Neural cell (in vitro differentiated cells): ENCODE measurements around the gene MUSK. TPM values are rescaled to one million over a fixed set of nuclear protein-coding genes. Genes with fewer than 3 reads are reported as not detected.
A peak's percentile ranks its signal among the peaks of the same experiment; 100 is the strongest.

Experiments used
- H2AFZ ChIP-seq: fragments of 200-600, 300-800 bp; sonication (generic), shearing (Covaris generic); 2 replicates; pipeline ENCODE4 v1.6.0; 2014; ENCODE audit warnings: low read depth, mild to moderate bottlenecking, antibody characterized with exemption, low read length, moderate library complexity
- H3F3A ChIP-seq: fragments of 200-600 bp; shearing (Covaris generic); 2 replicates; pipeline ENCODE4 v1.6.1; 2016; ENCODE audit warnings: mild to moderate bottlenecking, moderate library complexity, mixed read lengths, antibody characterized with exemption, low read length; ENCODE audit not compliant: insufficient read depth, poor library complexity, severe bottlenecking
- H3K27ac ChIP-seq: fragments of 200-600, 300-800 bp; sonication (generic), shearing (Covaris generic); 2 replicates; pipeline ENCODE4 v1.5.1; 2014; ENCODE audit warnings: mild to moderate bottlenecking, low read length, moderate library complexity
- H3K27me3 ChIP-seq: fragments of 300-800, 200-600 bp; sonication (generic), shearing (Covaris generic); 2 replicates; pipeline ENCODE4 v1.6.0; 2014; ENCODE audit warnings: mild to moderate bottlenecking, low read depth, low read length, moderate library complexity; ENCODE audit not compliant: insufficient read depth
- H3K36me3 ChIP-seq: fragments of 300-800, 200-600 bp; sonication (generic), shearing (Covaris generic); 2 replicates; pipeline ENCODE4 v1.5.1; 2014; ENCODE audit warnings: mild to moderate bottlenecking, antibody characterized with exemption, low read length, moderate library complexity; ENCODE audit not compliant: insufficient read depth
- H3K4me2 ChIP-seq: fragments of 300-800, 200-600 bp; sonication (generic), shearing (Covaris generic); 2 replicates; pipeline ENCODE4 v1.6.0; 2014; ENCODE audit warnings: mild to moderate bottlenecking, low read length
- H3K4me3 ChIP-seq: fragments of 300-800, 200-600 bp; sonication (generic), shearing (Covaris generic); 2 replicates; pipeline ENCODE4 v1.5.1; 2014; ENCODE audit warnings: mild to moderate bottlenecking, low read length, moderate library complexity
- H3K79me2 ChIP-seq: fragments of 200-600 bp; shearing (Covaris generic); replicated peaks from 2 replicates; pipeline ENCODE4 v1.6.0; 2014; ENCODE audit warnings: mild to moderate bottlenecking, low read length, moderate library complexity; ENCODE audit not compliant: insufficient read depth
- H3K9ac ChIP-seq: fragments of 300-800, 200-600 bp; sonication (generic), shearing (Covaris generic); 2 replicates; pipeline ENCODE4 v1.6.1; 2016; ENCODE audit warnings: mild to moderate bottlenecking, low read length, mixed read lengths
- H3K9me2 ChIP-seq: fragments of 200-600 bp; shearing (Covaris generic); 2 replicates; pipeline ENCODE4 v1.6.1; 2016; ENCODE audit warnings: mild to moderate bottlenecking, low read length, mixed read lengths; ENCODE audit not compliant: insufficient read depth
- H3K9me3 ChIP-seq: fragments of 200-600, 300-800 bp; sonication (generic), shearing (Covaris generic); 2 replicates; pipeline ENCODE4 v1.6.1; 2016; ENCODE audit warnings: mild to moderate bottlenecking, mixed run types, low read length, moderate library complexity, mixed read lengths
- H4K20me1 ChIP-seq: fragments of 200-600 bp; shearing (Covaris generic); 2 replicates; pipeline ENCODE4 v1.6.1; 2016; ENCODE audit warnings: mild to moderate bottlenecking, mixed run types; ENCODE audit not compliant: insufficient read depth
- CTCF ChIP-seq: fragments of 450-650 bp; IDR thresholded peaks from 2 replicates; pipeline ENCODE4 v1.5.1; 2014; ENCODE audit warnings: antibody characterized with exemption, mild to moderate bottlenecking, moderate library complexity; ENCODE audit not compliant: poor library complexity, severe bottlenecking
- EP300 ChIP-seq: fragments of 450-650 bp; conservative IDR thresholded peaks from 2 replicates; pipeline ENCODE4 v1.6.1; 2014; ENCODE audit warnings: antibody characterized with exemption, mild to moderate bottlenecking, moderate library complexity; ENCODE audit not compliant: poor library complexity, severe bottlenecking
- EZH2 ChIP-seq: fragments of 200-600, 300-800 bp; shearing (Covaris generic), sonication (generic); IDR thresholded peaks from 2 replicates; pipeline ENCODE4 v1.6.1; 2014; ENCODE audit warnings: antibody characterized with exemption, low read length, borderline replicate concordance, mild to moderate bottlenecking; ENCODE audit not compliant: insufficient read depth, poor library complexity, severe bottlenecking
- MXI1 ChIP-seq: fragments of 450-650 bp; conservative IDR thresholded peaks from 2 replicates; pipeline ENCODE4 v1.6.1; 2014; ENCODE audit warnings: antibody characterized with exemption, mild to moderate bottlenecking; ENCODE audit not compliant: poor library complexity, severe bottlenecking
- POLR2AphosphoS5 ChIP-seq: IDR thresholded peaks from 2 replicates; pipeline ENCODE4 v1.6.1; 2012
- RAD21 ChIP-seq: fragments of 450-650 bp; conservative IDR thresholded peaks from 2 replicates; pipeline ENCODE4 v1.6.1; 2014; ENCODE audit warnings: antibody characterized with exemption, mild to moderate bottlenecking, moderate library complexity
- SMC3 ChIP-seq: fragments of 450-650 bp; conservative IDR thresholded peaks from 2 replicates; pipeline ENCODE4 v1.6.1; 2014; ENCODE audit warnings: antibody characterized with exemption, mild to moderate bottlenecking, moderate library complexity; ENCODE audit not compliant: poor library complexity
- TAF1 ChIP-seq: IDR thresholded peaks from 2 replicates; pipeline ENCODE4 v1.6.1; 2012; ENCODE audit warnings: low read depth
- polyA plus RNA-seq: library from polyadenylated mRNA; depleted of rRNA; stranded (reverse); fragments of >200 nt; gene quantifications from 2 replicates; pipeline ENCODE4 v1.2.3, GENCODE V29; 2014
- TF ChIP-seq, protein P1 (sequence below): IDR thresholded peaks from 2 replicates; pipeline ENCODE4 v1.6.1; 2012; ENCODE audit warnings: borderline replicate concordance

The MUSK gene
- polyA plus RNA-seq, 1 donor from 2014 or later: not detected

DNA sequence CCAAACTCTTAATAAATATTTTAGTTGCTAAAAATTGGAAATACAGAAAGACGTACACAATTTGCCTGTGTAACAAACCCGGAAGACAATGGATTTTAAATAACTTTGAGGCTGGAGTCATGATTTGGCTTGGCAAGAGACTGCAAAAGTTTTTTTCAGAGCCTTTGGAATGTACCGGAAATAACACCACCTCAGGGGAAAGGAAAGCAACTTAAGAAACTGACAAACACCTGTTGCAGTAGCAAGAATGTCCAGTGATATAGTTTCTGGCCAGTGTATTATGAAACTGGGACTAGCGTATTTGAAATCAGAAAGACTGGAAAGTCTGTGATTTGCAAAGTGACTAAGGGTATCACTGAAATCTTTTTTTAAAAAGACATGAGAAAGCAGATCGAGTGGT is 842 bp downstream of the MUSK start:
- no peaks in the 10 kb centered on the region for H3K27me3 ChIP-seq
- no peaks in the 10 kb centered on the region for H3K36me3 ChIP-seq
- H3K79me2 ChIP-seq: no peaks in the 10 kb centered on the region
- H3K9ac ChIP-seq: no peak overlapping the region
- no peak overlapping the region for H3K27ac ChIP-seq
- no peak overlapping the region for H3K4me2 ChIP-seq
- no peaks in the 10 kb centered on the region for H4K20me1 ChIP-seq
- H3K4me3 ChIP-seq: no peak overlapping the region
- TF ChIP-seq SMC3 (no peak), EZH2 (no peak), EP300 (no peak), POLR2AphosphoS5 (no peak), MXI1 (no peak), CTCF (no peak), TAF1 (no peak), RAD21 (no peak)
- TF ChIP-seq, protein P1, sequence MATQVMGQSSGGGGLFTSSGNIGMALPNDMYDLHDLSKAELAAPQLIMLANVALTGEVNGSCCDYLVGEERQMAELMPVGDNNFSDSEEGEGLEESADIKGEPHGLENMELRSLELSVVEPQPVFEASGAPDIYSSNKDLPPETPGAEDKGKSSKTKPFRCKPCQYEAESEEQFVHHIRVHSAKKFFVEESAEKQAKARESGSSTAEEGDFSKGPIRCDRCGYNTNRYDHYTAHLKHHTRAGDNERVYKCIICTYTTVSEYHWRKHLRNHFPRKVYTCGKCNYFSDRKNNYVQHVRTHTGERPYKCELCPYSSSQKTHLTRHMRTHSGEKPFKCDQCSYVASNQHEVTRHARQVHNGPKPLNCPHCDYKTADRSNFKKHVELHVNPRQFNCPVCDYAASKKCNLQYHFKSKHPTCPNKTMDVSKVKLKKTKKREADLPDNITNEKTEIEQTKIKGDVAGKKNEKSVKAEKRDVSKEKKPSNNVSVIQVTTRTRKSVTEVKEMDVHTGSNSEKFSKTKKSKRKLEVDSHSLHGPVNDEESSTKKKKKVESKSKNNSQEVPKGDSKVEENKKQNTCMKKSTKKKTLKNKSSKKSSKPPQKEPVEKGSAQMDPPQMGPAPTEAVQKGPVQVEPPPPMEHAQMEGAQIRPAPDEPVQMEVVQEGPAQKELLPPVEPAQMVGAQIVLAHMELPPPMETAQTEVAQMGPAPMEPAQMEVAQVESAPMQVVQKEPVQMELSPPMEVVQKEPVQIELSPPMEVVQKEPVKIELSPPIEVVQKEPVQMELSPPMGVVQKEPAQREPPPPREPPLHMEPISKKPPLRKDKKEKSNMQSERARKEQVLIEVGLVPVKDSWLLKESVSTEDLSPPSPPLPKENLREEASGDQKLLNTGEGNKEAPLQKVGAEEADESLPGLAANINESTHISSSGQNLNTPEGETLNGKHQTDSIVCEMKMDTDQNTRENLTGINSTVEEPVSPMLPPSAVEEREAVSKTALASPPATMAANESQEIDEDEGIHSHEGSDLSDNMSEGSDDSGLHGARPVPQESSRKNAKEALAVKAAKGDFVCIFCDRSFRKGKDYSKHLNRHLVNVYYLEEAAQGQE: no peak
- H3F3A ChIP-seq: no peaks in the 10 kb centered on the region
- H2AFZ ChIP-seq: no peak overlapping the region
- no peaks in the 10 kb centered on the region for H3K9me3 ChIP-seq
- H3K9me2 ChIP-seq: no peaks in the 10 kb centered on the region

GRCh38 chr9:110671849-110672248 is 3.3 kb downstream of the MUSK start:
- no peaks in the 10 kb centered on the region for H3K36me3 ChIP-seq
- no peaks in the 10 kb centered on the region for H3K27me3 ChIP-seq
- no peak for TF ChIP-seq POLR2AphosphoS5
- TF ChIP-seq CTCF: no peak
- no peak for TF ChIP-seq EZH2
- TF ChIP-seq SMC3: no peak
- TF ChIP-seq EP300: peak; percentile 61
- H3F3A ChIP-seq: no peaks in the 10 kb centered on the region
- H3K9me2 ChIP-seq: no peaks in the 10 kb centered on the region
- no peak overlapping the region for H3K27ac ChIP-seq
- H3K4me2 ChIP-seq: no peak overlapping the region
- H3K79me2 ChIP-seq: no peaks in the 10 kb centered on the region
- H3K4me3 ChIP-seq: no peak overlapping the region
- no peak overlapping the region for H3K9ac ChIP-seq
- H3K9me3 ChIP-seq: no peaks in the 10 kb centered on the region
- H4K20me1 ChIP-seq: no peaks in the 10 kb centered on the region
- no peak overlapping the region for H2AFZ ChIP-seq
